ENCODE measurements around the gene NAT10. TPM values are rescaled to one million over a fixed set of nuclear protein-coding genes. Genes with fewer than 3 reads are reported as not detected.
"Not testable (repeated sequence)": the region's sequence is repeated elsewhere in the genome, so short reads cannot be mapped to it uniquely, and the experiment has no call there.

Gene NAT10
- total RNA-seq, 4 donors from 2014 or later = 19.9 to 27.2 (median 20.6) TPM

DNA sequence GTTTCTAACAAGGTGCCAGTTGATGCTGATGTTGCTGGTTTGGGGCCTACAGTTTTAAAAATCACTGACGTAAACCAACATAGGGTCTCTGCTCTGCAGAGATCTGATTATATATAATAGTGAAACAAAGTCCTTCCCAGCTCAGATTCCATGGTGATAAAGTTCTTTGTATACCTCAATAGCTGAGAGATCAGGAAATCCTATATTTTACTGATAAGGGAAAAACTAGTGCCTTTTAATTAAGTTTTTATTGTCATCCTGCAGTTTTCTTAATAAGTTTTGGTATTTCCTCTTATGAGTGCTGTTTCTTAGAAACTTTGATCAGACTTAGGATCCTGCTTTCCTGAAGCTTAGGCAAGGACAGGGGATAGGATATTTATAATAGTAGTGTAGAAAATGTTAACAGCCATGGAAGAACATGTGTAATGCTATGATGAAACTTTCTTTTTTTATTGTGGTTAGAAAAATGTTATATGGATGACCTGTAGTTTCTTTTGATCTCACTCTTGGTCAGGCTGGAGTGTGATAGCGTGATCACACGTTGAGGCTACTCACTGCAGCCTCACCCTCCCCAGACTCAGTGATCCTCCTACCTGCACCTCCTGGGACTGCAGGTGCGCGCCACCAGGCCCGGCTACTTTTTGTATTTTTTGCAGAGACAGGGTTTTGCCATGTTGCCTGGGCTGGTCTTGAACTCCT lies 39.8 kb upstream of the NAT10 start:
- Histone ChIP-seq H3K4me1 (peaks cover 45 to 91% (median 80%) of the 10 kb centered on the region in 4 donors), H3K9me3 (no peaks in the 10 kb centered on the region), H3K27ac (replicated peaks in 1 of 4) (no peak overlapping the region), H3K36me3 (peaks cover 0 to 12% (median 6%) of the 10 kb centered on the region in 4 donors), H3K4me3 (no peak overlapping the region), H3K27me3 (no peaks in the 10 kb centered on the region)
- intact Hi-C loops (cut with DNase I) = no loop called here
- 96% methylated on average over 6 of the region's 6 CpGs for WGBS
- TF ChIP-seq EP300 (IDR thresholded peaks at IDR 0.05) (no peak), POLR2A (IDR thresholded peaks at IDR 0.05; ENCODE audit: low read depth) (no peak), POLR2AphosphoS5 (IDR thresholded peaks at IDR 0.05) (no peak)
- TF ChIP-seq, protein P1, sequence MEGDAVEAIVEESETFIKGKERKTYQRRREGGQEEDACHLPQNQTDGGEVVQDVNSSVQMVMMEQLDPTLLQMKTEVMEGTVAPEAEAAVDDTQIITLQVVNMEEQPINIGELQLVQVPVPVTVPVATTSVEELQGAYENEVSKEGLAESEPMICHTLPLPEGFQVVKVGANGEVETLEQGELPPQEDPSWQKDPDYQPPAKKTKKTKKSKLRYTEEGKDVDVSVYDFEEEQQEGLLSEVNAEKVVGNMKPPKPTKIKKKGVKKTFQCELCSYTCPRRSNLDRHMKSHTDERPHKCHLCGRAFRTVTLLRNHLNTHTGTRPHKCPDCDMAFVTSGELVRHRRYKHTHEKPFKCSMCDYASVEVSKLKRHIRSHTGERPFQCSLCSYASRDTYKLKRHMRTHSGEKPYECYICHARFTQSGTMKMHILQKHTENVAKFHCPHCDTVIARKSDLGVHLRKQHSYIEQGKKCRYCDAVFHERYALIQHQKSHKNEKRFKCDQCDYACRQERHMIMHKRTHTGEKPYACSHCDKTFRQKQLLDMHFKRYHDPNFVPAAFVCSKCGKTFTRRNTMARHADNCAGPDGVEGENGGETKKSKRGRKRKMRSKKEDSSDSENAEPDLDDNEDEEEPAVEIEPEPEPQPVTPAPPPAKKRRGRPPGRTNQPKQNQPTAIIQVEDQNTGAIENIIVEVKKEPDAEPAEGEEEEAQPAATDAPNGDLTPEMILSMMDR (IDR thresholded peaks at IDR 0.05) = no peak
- DNase-seq (ENCODE audit: extremely low spot score) = no peak

DNA sequence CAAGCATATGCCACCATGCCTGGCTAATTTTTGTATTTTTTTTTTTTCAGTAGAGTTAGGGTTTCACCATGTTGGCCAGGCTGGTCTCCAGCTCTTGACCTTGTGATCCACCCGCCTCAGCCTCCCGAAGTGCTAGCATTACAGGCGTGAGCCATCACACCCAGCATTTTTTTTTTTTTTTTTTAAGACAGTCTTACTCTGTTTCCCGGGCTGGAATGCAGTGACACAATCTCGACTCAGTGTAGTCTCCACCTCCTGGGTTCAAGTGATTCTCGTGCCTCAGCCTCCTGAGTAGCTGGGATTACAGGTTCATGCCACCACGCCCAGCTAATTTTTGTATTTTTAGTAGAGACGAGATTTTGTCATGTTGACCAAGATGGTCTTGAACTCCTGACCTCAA lies 38.7 kb upstream of the NAT10 start:
- intact Hi-C loops (cut with DNase I); H3K9me3 ChIP-seq; H3K27me3 ChIP-seq; H3K4me3 ChIP-seq; DNase-seq (ENCODE audit: extremely low spot score); H3K27ac ChIP-seq (replicated peaks in 1 of 4); H3K36me3 ChIP-seq: not testable (repeated sequence)
- WGBS = 93% methylated on average over 8 of the region's 8 CpGs
- peaks cover 45 to 91% (median 72%) of the 10 kb centered on the region in 4 donors for H3K4me1 ChIP-seq

DNA sequence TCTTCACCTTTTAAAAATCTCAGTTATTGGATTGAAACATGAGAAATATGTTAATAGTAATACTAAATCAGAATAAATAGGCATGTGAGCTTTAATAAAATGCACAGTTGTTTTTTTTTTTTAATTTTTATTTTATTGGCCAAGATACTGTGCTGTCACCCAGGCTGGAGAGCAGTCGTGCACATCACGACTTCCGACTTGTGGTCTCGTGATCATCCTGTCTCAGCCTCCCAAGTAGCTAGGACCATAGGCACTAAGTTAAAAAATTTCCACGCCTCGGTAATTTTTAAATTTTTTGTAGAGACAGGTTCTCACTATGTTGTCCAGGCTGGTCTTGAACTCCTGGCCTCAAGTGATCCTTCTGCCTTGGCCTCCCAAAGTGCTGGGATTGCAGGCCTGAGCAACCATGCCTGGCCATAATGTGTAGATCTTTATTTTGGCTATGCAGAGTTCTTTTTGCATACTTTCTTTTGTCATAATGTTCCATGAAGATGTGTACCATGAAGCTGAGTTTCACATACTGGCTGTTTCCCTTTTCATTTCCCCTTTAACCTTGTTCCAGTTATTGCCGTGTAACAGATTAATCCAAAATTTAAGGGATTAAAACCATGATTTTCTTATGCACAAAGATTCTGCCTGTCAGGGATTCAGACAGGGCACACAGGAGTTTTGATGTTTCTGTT lies 37.9 kb upstream of the NAT10 start:
- TF ChIP-seq POLR2A (IDR thresholded peaks at IDR 0.05; ENCODE audit: low read depth) (no peak), EP300 (IDR thresholded peaks at IDR 0.05) (no peak), POLR2AphosphoS5 (IDR thresholded peaks at IDR 0.05) (no peak)
- TF ChIP-seq, protein P1 (IDR thresholded peaks at IDR 0.05) = no peak

DNA sequence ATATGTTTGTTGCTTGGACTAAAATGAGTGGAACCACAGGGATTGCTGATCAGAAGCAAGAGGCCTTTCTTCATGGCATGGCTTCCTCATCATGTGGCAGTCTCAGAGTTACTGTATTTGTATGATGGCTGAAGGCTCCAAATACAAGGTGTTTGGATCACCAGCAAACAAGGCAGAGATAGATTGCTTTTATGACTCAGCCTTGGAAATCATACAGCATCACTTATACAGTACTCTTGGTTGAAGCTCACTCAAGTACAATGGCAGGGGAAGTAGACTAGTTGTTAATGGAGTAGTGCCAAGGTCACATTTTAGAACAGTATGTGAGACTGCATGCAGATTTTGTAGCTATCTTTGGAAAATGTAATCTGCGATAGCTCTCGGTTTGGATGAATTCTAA lies 37.3 kb upstream of the NAT10 start:
- Histone ChIP-seq H3K4me3 (no peak overlapping the region), H3K27ac (replicated peaks in 1 of 4) (no peak overlapping the region), H3K9me3 (no peaks in the 10 kb centered on the region), H3K36me3 (peaks cover 0 to 20% (median 9%) of the 10 kb centered on the region in 4 donors), H3K4me1 (peaks cover 43 to 80% (median 65%) of the 10 kb centered on the region in 4 donors), H3K27me3 (no peaks in the 10 kb centered on the region)
- intact Hi-C loops (cut with DNase I) = no loop called here
- 31% methylated on average over 2 of the region's 2 CpGs for WGBS
- TF ChIP-seq POLR2AphosphoS5 (IDR thresholded peaks at IDR 0.05) (no peak), EP300 (IDR thresholded peaks at IDR 0.05) (no peak), POLR2A (IDR thresholded peaks at IDR 0.05; ENCODE audit: low read depth) (no peak)
- TF ChIP-seq, protein P1 (IDR thresholded peaks at IDR 0.05) = no peak
- DNase-seq (ENCODE audit: extremely low spot score) = no peak

More for the DNA sequence above, 37.9 kb upstream of the NAT10 start:
- Histone ChIP-seq H3K27me3 (no peaks in the 10 kb centered on the region), H3K4me1 (peaks cover 45 to 86% (median 70%) of the 10 kb centered on the region in 4 donors), H3K36me3 (peaks cover 0 to 14% (median 6%) of the 10 kb centered on the region in 4 donors), H3K27ac (replicated peaks in 1 of 4) (no peak overlapping the region), H3K9me3 (no peaks in the 10 kb centered on the region), H3K4me3 (no peak overlapping the region)
- no peak for DNase-seq (ENCODE audit: extremely low spot score)
- 85% methylated on average over 7 of the region's 7 CpGs for WGBS
- intact Hi-C loops (cut with DNase I) = no loop called here

DNA sequence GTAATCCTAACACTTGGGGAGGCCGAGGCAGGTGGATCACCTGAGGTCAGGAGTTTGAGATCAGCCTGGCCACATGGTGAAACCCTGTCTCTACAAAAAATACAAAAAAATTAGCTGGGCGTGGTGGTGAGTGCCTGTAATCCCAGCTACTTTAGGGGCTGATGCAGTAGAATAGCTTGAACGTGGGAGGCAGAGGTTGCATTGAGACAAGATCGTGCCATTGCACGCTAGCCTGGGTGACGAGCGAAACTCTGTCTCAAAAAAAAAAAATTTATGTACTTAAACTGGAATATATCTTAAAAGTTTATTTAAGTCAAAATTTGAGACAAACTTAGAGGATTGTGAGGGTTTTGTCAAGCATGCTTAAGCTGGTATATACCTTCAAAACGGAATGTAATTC lies 34.1 kb upstream of the NAT10 start:
- H3K27ac ChIP-seq (replicated peaks in 1 of 4); intact Hi-C loops (cut with DNase I); H3K9me3 ChIP-seq; H3K27me3 ChIP-seq; H3K4me3 ChIP-seq; DNase-seq (ENCODE audit: extremely low spot score): not testable (repeated sequence)
- Histone ChIP-seq H3K36me3 (peaks cover 9 to 47% (median 34%) of the 10 kb centered on the region in 4 donors), H3K4me1 (peaks cover 31 to 59% (median 41%) of the 10 kb centered on the region in 4 donors)
- 87% methylated on average over 8 of the region's 8 CpGs for WGBS

Measured in esophagus muscularis mucosa (tissue), 4 donors.